Fibroblast of skin of scalp (primary cell): ENCODE results near the gene C5orf15.
"Not testable (repeated sequence)": the region's sequence is repeated elsewhere in the genome, so short reads cannot be mapped to it uniquely, and the experiment has no call there.

ENCODE experiments used
- DNase-seq: peaks from one replicate; pipeline ENCODE4 v3.0.0-alpha.2; 2013

Gene C5orf15

DNA sequence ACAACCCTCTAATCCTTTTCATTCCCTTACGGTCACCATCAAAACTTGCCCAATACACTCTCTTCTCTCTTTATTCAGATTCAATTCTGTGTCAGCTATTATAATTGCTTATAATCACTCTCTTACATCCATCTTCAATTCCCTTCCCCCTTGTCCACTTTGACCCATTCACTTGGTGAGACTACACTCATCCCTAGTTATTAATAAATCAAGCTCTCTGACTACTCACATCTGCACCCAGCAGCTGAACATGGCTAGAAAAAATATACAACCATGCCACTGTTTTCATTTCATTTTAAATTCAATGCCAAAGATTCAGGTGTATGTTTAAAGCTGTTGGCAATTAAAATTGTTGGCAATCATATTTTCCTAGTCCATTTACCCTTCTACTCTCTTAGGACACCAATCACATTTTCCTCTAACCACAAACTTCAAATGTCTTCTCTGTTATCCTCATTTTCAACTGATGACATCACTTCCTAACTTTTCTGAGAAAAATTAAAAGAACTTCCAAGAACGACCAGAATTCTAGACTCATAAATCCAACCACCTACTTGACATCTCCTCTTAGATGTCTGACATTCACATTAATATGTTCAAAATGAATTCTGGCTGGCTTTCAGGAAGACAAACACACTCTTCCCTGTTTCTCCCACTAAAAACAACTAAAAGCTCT, 5.5 kb downstream of the C5orf15 start:
- peak; percentile 77 for DNase-seq

DNA sequence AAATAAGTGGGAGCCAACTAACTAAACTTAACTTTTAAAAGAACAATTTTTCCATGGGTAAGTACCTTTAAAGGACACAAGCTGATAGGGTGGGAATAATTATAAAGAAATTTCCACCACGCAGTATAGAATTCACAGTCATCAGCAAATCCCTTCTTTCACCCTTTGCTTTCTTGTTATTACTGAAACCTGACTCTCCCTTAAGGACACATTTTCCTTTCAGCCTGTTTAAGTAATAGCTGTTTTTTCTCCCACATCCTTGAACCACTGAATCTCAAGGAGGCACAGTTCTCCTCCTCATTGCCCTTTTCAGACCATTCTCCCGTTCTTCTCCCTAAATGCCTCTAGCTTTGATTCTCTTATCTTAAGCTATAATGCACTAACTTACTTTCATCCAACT, 6.3 kb downstream of the C5orf15 start:
- DNase-seq: no peak

DNA sequence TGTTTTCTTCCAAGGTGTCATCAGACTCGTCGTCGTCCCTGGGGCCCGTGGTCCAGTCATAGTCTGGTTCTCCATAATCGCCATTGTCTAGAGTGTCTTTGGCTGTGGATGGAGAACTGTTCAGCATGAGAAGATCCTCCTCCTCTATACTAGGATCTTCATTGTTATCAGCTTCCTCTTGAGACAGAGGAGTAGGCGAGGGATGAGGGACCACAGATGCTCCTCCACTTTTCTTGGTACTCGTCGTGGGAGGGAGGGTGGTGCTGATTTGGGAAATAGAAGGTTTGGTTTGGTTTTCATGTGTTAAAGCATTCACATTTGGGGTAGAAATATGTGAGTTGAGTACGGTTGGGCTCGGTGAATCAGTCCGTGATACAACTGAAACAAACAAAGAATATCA, 8.8 kb downstream of the C5orf15 start:
- DNase-seq: no peak

DNA sequence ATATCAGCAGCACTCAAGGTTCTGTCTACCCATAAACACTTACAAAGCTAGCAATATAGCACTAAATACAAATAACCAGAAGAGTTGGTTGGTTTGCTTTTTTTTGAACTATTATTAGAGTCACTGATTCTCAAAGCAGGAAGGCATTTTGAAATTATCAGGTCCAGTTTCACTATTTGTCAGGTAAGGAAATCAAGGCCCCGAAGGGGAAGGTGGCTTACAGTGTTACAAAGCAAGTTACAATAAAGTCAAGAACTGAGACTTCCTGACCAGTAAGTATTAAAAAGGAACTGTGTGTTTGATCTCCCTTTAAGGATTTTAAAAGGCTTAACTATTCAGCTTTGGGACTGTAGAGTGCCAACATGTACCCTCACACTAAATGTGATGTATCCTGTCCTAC, 10.8 kb downstream of the C5orf15 start:
- DNase-seq: no peak

DNA sequence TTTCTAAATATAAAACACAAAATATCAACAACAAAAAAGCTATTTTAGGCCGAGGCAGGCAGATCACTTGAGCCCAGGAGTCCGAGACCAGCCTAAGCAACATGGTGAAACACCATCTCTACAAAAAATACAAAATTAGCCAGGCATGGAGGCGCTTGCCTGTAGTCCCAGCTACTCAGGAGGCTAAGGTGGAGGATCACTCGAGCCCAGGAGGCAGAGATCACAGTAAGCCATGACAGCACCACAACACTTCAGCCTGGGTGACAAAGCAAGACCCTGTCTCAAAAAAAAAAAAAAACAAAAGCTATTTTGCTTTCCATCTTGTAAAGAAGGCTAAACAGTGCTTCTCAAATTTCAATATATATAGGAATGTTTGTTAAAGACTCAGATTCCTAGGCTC, 11.3 kb downstream of the C5orf15 start:
- DNase-seq: no peak

DNA sequence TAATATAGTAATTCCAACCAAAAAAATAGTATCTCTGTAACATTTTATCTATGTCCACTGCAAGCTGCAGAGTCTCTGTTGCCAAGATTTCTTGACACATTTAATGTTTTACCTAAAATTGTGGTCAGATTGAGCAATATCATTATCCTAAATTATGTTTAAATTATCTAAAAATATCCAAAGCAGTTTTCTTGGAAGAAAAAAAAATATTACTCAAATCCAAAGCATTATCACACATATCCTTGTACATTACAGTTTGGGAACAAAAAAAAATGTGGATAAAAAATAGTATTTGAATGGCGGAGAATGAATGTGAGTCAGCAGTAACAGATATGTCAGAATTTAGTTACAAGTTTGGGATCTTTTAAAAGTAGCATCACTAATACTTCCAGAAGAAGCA, 12.2 kb downstream of the C5orf15 start:
- DNase-seq: not testable (repeated sequence)

DNA sequence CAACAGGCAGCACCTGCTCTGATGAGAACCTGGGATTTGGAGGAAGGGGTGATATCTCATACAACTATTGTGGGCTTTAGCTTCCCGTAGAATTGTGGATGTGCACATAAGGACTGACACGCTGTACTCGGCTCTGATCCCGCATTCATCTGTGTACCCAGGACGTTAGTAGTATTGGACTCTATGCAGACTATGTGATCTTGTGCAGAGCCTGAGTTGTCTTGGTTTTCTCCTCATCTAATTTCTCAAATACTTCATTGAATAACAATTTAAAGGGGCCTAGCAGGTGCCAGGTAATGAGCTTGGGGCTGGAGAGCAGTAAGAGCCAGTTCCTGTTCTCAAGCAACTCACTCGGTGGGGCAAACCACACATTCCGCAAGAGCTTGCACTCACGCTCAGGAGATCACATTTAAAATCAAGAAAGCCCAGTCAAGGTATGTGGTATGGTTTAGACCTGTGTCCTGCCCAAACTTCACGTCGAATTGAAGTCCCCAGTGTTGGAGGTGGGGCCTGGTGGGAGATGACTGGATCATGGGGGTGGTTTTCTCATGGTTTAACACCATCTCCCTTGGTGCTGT, 14.8 kb downstream of the C5orf15 start:
- DNase-seq: no peak

DNA sequence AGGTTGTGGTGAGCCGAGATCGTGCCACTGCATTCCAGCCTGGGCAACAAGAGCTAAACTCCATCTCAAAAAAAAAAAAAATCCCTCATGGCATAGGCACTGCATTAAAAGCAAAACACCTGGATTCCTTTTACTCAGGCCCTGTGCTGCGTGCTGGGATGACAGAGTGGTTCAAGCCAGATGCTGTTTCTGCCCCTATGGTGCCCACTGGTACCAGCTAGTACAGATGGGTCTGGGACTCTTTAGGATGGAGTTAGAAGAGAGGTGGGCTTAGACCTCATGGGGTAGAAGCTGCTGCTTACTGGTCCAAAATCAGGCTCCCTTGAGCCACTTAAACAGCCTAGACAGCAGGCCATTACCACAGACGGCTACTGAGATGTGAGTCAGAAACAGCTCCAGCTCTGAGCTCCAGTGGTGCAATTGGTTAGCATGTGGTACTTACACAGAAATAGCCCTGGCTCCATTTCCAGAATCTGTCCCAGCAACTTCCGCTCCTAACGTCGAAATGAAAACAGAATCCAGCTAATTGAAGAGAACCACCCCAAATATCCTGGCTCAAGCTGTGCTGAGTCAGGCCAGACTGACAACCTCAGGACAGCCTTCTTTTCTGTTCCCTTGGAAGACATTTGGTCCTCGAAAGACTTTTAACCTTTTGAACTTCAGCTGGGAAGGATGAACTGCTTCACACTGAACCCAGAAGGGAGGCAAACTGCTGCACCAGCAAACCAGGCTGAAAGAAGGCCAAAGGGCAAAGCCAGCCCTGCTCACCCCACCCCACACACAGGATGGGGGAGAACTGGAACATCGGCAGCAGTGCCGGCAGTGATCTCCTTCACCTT, 15.5 kb downstream of the C5orf15 start:
- DNase-seq: peak; percentile 83

DNA sequence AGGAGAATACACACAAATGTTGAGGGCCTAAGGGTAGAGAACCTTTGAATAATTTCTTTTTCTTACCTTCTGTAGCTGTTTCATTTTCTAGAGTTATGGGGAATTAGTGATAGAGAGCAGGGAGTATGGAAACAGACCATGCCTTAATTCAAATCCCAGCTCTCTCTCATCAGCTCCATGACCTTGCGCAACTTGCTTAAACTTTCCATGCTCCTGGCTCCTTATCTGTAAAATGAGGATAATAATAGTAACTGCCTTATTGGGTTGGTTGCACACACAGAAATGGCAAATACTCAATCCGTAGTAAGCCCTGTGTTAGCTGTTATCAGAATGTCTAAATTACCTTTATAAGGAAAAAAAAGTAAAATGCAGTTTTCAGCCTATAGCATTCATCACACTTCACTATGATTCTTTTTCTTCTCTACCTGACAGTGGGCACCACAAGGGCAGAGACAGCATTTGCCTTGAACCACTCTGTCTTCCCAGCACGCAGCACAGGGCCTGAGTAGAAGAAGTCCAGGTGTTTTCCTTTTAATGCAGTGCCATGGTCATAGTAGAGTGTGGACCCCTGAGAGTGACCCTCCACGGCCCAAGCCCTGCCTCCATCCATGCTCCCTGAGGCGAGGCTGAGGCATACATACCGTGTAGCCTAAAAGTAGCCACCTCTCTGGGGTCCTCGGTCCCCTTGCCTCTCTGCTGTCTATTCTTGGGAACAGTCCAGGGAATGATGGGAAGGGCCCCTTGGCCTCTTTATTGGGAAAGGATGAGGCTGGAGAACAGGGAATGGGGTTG, 17.4 kb downstream of the C5orf15 start:
- DNase-seq: no peak

DNA sequence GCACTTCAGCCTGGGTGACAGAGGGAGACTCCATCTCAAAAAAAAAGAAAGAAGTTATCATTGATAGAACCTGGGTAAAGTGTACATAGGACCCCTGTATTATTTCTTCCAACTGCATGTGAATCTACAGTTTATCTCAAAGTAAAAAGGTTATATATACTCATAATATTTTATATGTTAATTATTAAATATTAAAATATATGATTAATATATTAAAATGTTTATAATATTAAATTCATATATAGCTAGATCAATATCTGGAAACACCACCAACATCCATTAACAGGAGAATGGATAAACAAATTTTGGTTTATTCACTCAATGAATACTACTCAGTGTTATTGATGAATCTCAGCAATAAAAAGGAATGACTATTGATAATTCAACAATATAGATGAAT, 19.7 kb downstream of the C5orf15 start:
- DNase-seq: no peak

DNA sequence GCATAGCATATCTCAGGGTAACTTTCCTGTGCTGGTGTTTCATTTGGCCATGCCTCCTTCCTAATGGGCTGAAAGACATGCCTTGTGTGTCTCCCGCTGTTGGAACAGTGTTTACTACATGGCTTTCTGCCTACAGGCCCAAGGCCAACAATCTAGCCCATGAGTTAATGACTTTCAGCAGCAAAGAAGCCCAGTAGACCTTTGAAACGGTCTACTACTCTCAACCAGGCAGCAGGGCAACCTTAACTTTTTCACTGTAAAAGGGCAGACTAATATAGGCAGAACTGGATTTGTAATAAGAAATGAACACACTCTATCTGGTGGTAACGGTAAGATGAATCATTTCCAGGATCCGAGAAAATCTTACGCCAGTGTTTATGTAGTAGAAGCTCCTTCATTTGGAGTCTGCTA, 21.0 kb downstream of the C5orf15 start:
- no peak for DNase-seq

DNA sequence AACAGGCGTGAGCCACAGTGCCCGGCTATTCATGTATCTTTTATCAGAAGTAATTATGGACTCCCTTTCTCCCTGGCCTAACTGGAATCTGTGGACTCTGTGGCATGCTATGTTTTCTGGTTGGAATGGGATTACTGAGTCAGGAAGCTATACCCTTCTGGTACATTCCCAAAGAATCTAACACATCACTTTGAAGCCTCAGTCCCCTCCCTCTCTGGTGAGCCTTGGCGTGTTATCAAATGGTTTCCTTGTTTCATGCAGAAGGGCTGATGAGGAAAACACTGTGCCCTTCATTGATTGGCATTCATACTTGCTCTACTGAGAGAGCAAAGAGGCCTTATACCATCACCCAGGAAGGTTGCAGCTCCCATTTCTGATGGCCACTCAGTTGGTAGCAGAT, 22.9 kb downstream of the C5orf15 start:
- DNase-seq: peak; percentile 40

DNA sequence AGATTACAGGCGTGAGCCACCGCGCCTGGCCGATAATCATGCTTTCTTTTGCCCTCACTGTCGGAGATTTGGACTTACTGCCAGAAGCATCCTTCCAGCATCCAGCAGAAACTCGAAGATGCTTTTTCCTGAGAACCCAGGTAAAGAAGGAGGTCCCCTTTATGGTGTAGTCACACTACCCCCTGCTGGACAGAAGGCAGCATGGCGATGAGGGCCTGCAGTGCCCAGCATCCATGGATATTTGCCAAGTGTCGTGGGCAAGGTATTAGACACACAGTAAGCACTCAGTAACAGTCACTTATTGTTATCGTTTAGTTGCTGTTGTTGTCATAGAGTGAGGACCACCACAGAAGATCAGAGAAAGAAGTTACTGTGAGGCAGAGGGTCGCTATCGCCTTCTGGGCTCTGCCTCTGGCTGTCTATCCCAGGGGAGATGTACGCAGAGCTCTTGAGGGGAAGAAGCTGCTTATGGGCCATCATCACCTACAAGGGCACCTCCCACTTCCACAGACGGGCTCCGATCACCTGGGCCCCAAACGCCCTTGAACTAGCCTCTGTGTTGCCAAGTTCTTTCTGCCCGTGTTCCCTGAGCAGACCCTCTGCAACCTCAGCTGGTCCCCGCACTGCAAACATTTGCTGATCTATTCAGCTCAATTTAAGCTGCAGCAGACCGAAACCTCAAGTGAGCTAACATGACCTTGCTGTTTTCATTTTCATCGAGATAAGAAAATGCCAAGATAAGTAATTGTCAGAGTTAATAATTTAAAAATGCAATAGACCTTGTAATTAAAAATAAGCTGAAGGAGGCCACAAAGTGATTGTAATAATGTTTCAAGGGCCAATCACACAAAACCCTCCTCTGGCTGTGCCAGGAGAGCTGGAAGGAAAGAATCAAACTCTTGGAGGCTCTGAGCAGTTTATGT, 23.9 kb downstream of the C5orf15 start:
- DNase-seq: peak; percentile 43

DNA sequence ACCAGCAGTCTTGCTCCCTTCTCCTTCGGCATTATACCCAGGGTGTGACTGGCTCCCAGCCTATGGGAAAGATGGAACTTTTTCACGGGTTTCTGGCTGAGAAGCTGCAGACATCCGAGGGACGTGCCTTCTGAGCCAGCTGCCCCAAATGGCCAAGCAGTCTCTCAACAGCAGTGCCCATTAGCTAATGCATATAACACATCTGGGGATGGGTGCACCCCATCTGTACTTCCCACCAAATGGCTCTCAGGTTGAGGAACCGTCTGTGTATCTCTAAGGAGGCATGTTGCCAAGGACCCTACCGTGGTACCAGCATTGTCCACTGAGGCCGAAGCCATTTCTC, 25.0 kb downstream of the C5orf15 start:
- no peak for DNase-seq

DNA sequence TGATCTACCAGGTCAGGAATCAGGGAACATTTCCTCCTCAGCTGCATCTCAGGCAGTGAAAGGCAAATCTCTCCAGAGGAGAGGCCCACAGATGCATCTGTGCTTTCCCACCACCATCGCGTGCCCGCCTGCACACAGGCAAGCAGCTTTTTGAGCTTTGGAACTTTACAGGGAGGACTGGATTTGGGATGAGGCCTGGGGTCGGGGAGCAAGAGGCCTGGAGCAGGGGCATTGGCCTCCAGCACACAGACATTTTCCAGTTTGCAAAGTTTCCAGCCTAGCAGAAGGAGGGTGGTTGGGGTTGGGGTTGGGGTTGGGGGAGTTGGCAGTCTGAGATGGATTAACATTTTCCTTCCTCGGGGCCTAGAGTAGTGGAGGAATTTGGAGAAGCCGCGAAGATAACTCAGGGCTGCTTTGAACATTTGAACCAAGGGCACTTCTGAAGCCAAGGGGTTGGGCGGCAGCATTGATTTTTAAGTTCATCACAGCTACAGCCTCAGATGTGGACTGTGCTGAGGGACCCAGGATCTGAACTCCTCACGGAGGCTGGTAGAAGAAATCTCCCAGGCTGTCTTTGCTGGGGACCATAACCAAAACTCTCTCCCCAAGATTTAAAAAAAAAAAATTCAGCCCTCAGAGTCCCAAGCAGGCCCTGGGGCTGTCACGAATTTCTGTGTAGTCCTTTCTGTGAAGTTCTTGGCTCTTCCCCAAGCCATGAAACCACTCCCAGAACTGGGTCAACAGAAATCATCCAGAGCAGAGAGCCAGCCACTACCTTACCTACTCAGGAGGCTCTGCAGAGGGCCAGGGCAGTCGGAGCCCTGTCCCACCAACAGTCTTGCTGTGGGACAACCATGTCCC, 25.6 kb downstream of the C5orf15 start:
- no peak for DNase-seq

DNA sequence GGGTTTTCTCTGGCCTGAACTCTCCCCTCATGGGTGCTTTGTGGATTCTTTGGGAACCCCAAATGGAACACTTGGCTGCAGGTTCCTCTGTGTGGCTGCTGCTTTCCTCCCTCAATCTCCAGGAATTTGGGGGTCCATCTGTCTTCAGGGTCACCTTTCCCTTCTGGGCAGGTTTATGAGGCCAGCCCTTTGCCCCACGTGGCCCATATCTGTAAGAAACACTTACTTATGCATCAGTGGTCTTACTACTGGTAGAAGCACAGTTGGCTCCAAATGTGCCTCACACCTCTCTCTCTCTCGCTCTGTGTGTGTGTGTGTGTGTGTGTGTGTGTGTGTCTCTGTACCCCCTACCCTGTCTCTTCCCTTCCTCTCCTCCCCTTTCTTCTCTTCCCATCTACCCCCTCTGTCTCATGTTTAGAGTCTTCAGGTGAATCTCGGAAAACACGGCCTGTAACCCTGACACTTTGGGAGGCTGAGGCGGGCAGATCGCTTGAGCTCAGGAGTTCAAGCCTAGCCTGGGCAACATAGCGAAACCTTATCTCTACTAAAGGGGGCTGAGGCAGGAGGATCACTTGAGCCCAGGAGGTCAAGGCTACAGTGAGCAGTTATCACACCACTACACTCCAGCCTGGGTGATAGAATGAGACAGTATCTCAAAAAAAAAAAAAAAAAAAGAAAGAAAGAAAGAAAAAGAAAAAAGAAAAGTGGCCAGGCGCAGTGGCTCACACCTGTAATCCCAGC, 26.8 kb downstream of the C5orf15 start:
- DNase-seq: no peak

DNA sequence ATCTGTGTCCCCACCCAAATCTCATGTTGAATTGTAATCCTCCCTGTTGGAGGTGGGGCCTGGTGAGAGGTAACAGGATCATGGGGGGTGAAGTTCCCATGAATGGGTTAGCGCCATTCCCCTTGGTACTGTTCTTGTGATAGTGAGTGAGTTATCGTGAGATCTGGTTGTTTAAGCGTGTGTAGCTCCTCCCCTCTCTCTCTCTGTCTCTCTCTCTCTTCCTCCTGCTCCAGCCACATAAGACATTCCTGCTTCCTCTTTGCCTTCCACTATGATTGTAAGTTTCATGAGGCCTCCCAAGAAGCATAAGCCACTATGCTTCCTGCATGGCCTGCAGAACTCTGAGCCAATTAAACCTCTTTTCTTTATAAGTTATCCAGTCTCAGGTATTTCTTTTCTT, 28.8 kb downstream of the C5orf15 start:
- no peak for DNase-seq

DNA sequence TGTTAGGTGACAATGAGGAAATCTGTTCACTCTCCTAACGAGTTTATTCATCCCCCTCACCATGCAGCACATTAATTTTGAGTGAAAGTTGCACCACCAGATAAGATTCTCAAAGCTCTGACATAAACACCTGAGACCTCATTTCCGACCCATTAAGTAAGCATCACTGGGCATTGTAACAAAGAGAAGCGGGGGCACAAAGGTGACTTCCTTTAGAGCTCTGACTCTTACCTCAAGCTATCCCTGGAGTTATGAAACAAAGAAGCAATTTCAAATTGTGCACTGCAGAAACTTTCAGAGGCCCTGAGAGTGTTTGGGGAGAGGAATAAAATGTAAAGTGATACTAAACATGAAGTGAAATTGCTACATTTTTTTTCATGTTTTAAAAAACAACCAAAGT, 29.5 kb downstream of the C5orf15 start:
- DNase-seq: no peak

DNA sequence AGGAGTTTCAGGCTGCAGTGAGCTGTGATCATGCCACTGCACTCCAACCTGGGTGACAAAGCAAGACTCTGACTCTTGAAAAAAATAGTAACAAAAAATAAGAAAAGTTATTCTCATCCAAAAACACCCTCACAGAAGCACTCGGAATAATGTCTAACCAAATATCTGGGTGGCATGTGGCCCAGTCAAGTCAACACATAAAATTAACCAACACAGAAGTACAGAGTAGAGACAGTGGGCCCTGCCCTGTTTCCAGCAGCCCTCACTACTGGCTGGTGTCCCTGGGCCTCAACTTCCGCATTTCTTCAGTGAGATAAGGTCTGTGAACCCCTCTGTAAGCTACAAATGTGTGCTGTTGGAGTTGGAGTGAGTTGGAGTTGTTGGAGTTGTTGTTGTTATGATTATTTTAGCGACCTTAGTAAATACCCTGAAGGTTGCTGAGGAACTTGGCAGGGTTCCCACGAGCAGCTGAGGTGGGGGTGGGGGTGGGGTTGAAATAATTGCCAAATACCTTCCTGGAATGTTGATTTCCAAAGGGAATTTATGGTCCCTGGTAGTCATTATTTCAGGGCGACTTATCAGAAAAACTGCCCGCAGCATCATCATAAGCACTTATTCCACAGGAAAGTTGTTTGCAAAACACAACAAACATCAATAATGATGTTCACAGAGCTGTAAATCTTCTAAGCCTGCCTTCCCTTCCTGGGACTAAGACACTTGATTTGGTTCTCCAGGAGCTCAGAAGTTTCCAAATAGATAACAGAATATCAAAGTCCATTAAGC, 30.2 kb downstream of the C5orf15 start:
- no peak for DNase-seq
